Stimulated activated CD4-positive, alpha-beta T cell treated with anti-CD3 and anti-CD28 coated beads, Interleukin-4, amount 100 ng/mL, for 4 hours (primary cell): Measurements from ENCODE around the gene ZSWIM3.

Experiments
- DNase-seq, 2 experiments: peaks; one replicate each; pipeline ENCODE4 v3.0.0-alpha.2; 2020

Gene ZSWIM3

GRCh38 chr20:45910670-45911485, 53.5 kb downstream of the ZSWIM3 start:
- peak; percentile 87 to 89 for DNase-seq

GRCh38 chr20:45911486-45912343, 54.3 kb downstream of the ZSWIM3 start, which contains the start of gene PLTP:
PLTP (minus strand) TSS chr20:45912155; CDS start chr20:45911452, 703 bp downstream.
- DNase-seq = no peak

DNA sequence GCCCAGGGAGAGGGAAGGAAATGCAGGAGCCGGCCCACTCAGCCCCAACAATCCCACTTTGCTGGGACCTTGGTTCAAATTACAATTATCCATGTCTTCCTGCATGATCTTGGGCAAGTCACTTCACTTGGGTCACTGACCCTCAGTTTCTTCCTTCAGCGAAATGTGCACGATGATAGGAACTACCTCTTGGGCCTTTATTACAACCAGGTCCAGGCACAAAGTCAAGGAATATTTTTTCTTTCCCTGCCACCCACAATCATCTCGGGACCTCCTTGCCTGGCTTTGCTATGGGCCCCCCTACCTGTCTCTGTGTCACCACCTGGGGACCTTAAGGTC, 54.9 kb downstream of the ZSWIM3 start:
- DNase-seq = no peak

GRCh38 chr20:45913116-45913515, 55.7 kb downstream of the ZSWIM3 start:
- no peak for DNase-seq

DNA sequence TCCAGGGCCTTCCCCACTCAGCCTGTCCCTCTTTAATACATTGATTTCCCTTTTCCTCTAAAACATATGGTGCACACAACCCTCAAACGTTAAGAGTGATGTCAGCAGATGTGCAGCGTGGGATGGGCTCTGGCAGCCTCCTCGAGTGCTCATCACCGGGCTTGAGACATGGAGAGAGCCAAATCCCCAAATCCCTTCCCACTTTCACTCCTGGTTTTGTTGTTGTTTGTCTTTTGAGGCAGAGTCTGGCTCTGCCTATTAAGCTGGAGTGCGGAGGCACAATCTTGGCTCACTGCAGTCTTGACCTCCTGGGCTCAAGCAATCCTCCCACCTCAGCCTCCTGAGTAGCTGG, 60.4 kb downstream of the ZSWIM3 start:
- DNase-seq = no peak

DNA sequence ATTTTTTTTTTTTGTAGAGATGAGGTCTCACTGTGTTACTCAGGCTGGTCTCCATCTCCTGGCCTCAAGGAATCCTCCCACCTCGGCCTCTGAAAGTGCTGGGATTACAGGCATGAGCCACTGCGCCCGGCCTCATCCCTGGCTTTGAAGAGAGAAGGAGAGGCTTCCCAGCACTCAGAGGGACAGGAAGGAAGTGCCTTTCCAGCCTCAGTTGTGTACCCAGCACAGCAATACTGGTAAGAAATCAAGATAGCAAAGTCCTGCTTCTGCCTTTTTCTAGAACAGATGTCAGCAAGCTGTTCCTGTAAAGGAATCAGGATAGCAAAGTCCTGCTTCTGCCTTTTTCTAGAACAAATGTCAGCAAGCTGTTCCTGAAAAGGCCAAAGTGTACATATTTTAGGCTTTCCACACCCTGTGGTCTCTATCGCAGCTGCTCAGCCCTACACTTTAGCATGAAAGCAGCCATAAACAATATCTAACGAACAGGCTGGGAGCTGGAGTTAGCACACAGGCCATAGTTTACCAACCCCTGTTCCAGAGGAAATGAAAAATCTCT, 60.8 kb downstream of the ZSWIM3 start:
- DNase-seq = no peak

- DNase-seq = no peak
Measured at GRCh38 chr20:45918779-45919537, 61.5 kb downstream of the ZSWIM3 start.

DNA sequence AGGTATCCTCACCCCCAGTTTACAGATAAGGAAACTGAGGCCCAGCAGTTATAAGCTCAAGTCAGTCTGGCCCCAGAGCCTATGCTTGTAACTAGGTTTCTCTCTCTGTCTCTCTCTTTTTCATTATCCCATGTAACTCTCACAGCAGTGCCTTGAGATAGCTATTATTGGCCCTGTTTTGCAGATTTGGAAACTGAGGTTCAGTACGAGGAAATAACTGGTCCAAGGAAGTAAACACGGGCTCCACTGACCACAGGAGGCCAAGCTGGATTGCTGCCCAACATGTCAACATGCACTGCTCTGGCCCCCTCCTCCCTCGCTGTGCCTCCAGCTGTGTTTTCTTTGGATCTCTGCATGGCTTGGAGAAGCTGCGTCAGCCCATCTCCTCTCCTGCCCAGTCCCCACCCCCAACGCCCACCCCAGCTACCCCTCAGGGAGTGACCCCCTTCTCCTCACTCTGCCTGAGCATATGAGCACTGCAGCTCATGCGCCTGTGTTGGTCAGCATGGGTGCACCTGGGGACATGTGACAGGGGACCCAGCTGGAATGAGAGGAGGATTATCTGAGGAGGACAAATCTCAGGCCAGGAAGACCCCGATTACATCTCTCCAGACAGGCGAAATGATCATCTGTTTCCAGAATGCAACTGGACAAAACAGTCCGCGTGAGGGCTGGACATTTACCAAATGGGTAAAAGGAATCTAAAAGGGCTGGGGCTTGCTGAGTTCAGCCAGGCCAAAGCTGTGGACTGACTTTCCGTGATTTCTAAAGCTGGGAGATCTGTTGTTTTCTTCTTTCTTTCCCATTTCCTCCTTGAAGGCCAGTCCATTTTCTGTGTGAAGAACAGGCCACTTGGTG, 62.4 kb downstream of the ZSWIM3 start:
- no peak for DNase-seq

DNA sequence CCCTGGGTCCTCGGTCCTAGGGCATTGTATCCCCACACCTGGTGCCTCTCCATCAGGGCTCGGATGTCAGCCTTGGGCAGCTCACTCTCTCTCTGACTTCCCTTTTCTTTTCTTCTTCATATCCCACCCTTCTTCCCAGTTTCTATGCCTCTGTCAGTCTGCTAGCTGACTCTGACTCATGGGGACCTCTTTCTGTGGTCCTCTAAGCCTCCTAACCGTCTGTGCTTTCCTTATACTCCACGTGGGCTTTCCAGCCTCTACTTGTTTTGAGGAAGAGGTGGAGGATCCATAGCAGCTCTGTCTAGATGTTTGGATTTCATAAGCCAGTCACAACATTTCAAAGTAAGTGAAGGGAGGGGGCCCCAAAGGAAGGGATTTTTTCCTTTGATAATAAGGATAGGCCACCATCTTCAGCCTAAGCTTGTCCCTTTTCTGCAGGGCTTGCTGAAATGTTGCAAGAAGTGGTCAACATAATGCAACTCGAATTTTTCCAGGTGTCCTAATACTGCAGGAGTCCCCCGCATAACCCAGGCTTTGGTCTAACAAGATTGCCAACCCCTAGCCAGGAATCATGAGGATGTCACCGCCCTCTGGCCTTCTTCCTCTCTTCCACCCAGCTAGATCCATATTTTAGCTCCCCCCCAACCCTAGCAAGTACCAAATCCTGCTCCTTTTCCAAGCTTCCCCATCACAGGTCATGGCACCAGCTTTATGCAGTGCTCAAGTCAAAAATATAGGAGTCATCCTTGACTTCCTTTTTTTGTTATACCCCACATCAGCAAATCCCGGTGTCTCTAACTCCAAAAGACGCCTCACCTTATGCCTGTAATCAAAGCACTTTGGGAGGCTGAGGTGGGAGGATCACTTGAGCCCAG, 63.3 kb downstream of the ZSWIM3 start:
- DNase-seq = no peak

- no peak for DNase-seq
Measured at GRCh38 chr20:45921337-45922189, 64.1 kb downstream of the ZSWIM3 start.

DNA sequence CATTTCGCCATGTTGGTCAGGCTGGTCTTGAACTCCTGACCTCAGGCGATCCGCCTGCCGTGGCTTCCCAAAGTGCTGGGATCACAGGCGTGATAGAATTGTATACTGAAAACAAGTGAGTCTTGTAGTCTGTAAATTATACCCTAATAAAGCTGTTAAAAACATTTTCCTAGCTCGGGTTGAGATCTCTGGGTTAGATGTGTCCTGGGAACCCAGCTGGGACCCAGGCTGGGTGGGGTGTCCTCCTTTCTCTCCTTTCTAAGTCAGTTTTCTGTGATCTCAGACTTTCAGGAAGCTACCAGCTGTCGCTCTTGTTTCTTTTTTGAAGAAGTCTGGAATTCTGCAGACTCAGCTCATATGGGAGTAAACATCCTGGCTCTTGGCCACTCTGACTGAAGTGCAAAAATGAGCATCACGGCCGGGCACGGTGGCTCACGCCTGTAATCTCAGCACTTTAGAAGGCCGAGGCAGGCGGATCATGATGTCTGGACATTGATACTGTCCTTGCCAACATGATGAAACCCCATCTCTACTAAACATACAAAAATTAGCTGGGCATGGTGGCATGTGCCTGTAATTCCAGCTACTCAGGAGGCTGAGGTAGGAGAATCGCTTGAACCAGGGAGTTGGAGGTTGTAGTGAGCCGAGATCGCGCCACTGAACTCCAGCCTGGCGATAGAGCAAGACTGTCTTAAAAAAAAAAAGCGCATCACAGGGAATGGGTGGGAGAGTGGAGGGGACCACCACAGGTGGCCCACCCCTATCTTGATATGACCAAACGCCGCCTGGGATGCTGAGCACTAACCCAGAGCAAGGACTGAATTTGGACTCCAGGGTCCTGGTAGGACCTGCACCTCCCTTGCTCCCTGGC, 67.2 kb downstream of the ZSWIM3 start:
- DNase-seq = no peak

- DNase-seq = no peak
Measured at GRCh38 chr20:45925821-45926506, 68.5 kb downstream of the ZSWIM3 start.

DNA sequence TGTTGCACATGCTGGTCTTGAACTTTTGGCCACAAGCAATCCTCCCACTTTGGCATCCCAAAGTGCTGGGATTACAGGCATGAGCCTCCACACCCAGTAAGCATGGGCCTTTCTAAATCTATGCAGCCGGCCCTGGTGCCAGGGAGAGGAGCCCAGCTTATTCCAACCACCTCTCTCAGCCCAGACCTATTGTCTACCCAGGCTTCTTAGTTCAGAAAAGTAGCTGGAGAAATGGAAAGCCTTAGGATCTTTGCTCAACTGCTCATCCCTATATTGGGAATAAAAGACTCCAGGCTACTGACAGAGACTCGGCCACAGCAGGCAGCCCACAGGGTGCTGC, 69.3 kb downstream of the ZSWIM3 start:
- no peak for DNase-seq

DNA sequence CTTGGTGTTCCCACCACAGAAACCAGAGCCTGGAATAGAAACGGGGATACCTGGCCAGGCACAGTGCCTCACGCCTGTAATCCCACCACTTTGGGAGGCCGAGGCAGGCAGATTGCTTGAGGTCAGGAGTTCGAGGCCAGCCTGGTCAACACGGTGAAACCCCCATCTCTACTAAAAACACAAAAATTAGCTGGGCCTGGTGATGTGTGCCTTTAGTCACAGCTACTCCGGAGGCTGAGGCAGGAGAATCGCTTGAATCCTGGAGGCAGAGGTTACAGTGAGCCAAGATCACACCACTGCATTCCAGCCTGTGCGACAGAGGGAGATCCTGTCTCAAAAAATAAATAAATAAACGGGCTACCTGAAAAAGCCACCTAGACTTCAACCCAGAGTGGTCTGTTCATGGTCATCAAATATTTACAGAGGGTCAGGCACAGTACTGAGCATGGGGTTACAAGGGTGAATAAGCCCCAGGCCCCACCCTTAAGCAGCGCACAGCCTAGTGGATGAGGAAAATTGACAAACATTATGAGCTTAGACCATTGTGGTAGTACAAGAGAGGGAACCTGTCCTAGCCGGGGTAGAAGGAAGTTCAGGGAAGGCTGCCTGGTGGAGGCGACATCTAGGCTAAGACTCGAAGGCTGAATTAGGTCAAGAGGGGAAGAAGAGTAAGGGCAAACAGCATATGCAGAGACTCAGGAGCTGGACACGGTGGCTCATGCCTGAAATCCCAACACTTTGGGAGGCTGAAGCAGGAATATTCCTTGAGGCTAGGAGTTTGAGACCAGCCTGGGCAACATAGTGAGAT, 69.9 kb downstream of the ZSWIM3 start:
- no peak for DNase-seq
